Endothelial cell (in vitro differentiated cells): ENCODE data around the gene STK11. TPM values are rescaled to one million over a fixed set of nuclear protein-coding genes. Genes with fewer than 3 reads are reported as not detected.
"Not testable (repeated sequence)": the region's sequence is repeated elsewhere in the genome, so short reads cannot be mapped to it uniquely, and the experiment has no call there.

Experiments
- DNase-seq: peaks from one replicate; pipeline ENCODE4 v3.0.0; 2021; ENCODE audit warnings: low spot score
- H3K27ac Mint-ChIP-seq: one replicate; pipeline ENCODE4 v1.8.0; 2021; ENCODE audit warnings: mixed read lengths, inconsistent platforms; ENCODE audit not compliant: unreplicated experiment
- H3K27me3 Mint-ChIP-seq: one replicate; pipeline ENCODE4 v1.8.0; 2021; ENCODE audit warnings: mild to moderate bottlenecking, moderate library complexity, mixed read lengths, inconsistent platforms; ENCODE audit not compliant: unreplicated experiment
- H3K36me3 Mint-ChIP-seq: one replicate; pipeline ENCODE4 v1.8.0; 2021; ENCODE audit warnings: mild to moderate bottlenecking, low read depth, mixed read lengths, inconsistent platforms; ENCODE audit not compliant: unreplicated experiment
- H3K4me1 Mint-ChIP-seq: one replicate; pipeline ENCODE4 v1.8.0; 2021; ENCODE audit warnings: mild to moderate bottlenecking, mixed read lengths, inconsistent platforms; ENCODE audit not compliant: unreplicated experiment
- H3K4me3 Mint-ChIP-seq: one replicate; pipeline ENCODE4 v1.8.0; 2021; ENCODE audit warnings: mild to moderate bottlenecking, mixed read lengths, inconsistent platforms; ENCODE audit not compliant: unreplicated experiment
- H3K9me3 Mint-ChIP-seq: one replicate; pipeline ENCODE4 v1.8.0; 2021; ENCODE audit warnings: mixed read lengths, inconsistent platforms; ENCODE audit not compliant: unreplicated experiment
- total RNA-seq: library from RNA; stranded (reverse); fragmentation: NEBNext Ultra II Directional; extraction: Animal tissue kit (Norgen Biotek cat#: 25700); gene quantifications from one replicate; pipeline ENCODE4 v1.2.1, GENCODE V29; 2021; ENCODE audit not compliant: unreplicated experiment
- TF ChIP-seq, protein P1 (sequence below): fragments of 200-600 bp; sonication (generic); IDR thresholded peaks from one replicate; pipeline ENCODE4 v1.5.0; 2021; ENCODE audit warnings: antibody characterized with exemption; ENCODE audit not compliant: unreplicated experiment

The STK11 gene
- total RNA-seq, 1 donor from 2014 or later = 63.9 TPM

DNA sequence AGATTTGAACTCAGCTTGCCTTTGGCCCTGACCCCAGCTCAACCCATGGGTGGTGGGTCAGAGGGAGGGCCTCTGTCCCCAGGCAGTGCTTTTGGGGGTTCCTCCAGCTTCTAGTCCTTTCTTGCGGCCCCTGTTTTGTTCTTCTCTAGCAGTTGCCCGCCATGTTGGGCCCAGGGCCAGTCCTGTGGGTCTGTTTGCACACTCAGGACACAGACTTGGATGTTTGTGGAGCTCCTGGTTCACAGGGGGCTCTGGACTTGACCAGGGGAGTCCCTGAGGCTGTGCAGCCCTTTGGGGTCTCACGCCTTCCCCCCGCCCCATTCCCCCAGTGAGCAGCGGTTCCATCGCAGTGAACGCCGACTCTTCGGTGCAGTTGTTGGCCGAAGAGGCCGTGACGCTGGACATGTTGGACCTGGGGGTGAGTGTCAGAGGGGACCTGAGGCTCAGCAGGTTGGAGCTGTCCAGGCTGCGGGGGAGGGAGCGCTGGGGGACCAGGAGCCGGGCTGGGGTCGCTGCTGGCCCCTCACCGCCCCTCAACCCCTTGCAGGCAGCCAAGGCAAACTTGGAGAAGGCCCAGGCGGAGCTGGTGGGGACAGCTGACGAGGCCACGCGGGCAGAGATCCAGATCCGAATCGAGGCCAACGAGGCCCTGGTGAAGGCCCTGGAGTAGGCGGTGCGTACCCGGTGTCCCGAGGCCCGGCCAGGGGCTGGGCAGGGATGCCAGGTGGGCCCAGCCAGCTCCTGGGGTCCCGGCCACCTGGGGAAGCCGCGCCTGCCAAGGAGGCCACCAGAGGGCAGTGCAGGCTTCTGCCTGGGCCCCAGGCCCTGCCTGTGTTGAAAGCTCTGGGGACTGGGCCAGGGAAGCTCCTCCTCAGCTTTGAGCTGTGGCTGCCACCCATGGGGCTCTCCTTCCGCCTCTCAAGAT is 38.5 kb downstream of the STK11 start:
- H3K9me3 Mint-ChIP-seq = no peaks in the 10 kb centered on the region
- peaks cover 7% of the 10 kb centered on the region for H3K4me1 Mint-ChIP-seq
- H3K27me3 Mint-ChIP-seq = peaks cover 18% of the 10 kb centered on the region
- no peak overlapping the region for H3K4me3 Mint-ChIP-seq
- DNase-seq = peak; percentile 90
- no peak overlapping the region for H3K27ac Mint-ChIP-seq
- TF ChIP-seq, protein P1, sequence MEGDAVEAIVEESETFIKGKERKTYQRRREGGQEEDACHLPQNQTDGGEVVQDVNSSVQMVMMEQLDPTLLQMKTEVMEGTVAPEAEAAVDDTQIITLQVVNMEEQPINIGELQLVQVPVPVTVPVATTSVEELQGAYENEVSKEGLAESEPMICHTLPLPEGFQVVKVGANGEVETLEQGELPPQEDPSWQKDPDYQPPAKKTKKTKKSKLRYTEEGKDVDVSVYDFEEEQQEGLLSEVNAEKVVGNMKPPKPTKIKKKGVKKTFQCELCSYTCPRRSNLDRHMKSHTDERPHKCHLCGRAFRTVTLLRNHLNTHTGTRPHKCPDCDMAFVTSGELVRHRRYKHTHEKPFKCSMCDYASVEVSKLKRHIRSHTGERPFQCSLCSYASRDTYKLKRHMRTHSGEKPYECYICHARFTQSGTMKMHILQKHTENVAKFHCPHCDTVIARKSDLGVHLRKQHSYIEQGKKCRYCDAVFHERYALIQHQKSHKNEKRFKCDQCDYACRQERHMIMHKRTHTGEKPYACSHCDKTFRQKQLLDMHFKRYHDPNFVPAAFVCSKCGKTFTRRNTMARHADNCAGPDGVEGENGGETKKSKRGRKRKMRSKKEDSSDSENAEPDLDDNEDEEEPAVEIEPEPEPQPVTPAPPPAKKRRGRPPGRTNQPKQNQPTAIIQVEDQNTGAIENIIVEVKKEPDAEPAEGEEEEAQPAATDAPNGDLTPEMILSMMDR = peak; percentile 74
- H3K36me3 Mint-ChIP-seq = no peaks in the 10 kb centered on the region

DNA sequence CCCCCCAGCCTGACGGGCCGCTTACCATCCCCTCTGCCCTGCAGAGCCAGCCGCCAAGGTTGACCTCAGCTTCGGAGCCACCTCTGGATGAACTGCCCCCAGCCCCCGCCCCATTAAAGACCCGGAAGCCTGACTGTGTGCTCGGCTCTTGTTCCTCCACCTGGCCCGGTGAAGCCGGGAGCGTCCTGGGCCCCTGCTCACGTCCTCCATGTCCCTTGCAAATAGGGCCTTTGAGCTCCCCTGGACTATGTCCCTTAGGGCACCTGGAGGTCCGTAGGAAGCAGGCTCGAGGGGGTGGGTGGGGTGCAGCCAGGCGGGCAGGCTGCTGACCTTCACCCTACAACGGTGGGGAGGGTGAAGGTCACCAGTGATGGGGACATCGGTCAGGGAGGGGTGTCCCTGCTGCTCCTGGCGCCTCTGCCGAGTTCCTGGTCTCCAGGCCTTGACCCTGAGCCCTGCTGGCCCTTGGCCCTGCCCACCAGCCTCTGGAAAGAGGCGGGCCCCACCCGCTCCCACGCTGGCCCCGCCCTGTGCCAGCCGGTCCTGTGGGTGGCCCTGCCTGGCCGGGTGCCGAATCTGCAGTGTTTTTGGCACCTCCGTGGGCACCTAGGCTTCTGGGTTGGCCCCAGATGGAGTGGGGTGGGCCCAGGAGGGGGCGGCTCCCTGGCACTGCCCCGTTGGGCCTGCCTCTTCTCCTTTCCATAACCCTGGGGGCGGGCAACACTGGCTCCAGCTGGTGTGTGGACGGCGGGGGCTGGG is 39.3 kb downstream of the STK11 start:
- H3K4me3 Mint-ChIP-seq = no peak overlapping the region
- TF ChIP-seq, protein P1 = no peak
- peaks cover 7% of the 10 kb centered on the region for H3K4me1 Mint-ChIP-seq
- DNase-seq = no peak
- peaks cover 17% of the 10 kb centered on the region for H3K27me3 Mint-ChIP-seq
- no peaks in the 10 kb centered on the region for H3K36me3 Mint-ChIP-seq
- H3K27ac Mint-ChIP-seq = no peak overlapping the region
- no peaks in the 10 kb centered on the region for H3K9me3 Mint-ChIP-seq

DNA sequence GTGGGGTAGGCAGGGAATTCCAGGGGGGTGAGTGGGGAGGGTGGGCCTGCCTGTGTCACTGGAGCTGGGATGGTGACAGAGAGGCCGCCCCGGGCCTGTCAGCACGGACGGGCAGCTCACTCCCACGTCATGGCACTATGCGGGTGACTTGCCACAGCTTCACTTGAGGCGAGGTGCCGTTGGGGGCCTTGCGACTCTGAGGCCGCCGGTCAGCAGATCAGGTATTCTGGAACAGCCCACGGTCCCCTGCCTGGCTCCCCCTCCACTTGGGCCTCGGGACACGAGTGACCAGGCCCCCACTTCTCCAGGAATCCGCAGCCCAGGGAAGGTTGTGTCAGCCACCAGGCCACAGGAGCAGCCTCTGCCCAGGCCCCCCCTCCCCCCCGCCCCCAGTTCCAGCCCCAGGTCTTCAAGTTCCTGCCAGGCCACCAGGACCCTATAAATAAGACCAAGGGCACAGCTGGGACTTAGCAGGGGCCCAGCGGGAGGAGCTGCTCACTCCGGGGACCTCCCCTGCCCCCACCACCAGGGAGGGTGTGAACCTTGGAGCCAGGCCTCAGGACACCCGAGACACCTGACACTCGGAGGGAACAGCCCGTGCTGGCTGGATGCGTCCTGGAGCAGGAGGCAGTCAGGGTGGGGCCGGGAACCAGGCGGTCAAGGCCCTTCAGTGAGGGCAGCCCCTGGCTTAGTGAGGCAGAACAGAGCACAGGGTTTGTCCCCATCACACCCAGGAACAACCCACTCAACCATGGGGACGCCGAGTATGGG is 40.1 kb downstream of the STK11 start:
- H3K27me3 Mint-ChIP-seq = peaks cover 17% of the 10 kb centered on the region
- TF ChIP-seq, protein P1 = no peak

GRCh38 chr19:1246265-1247087 is 40.9 kb downstream of the STK11 start:
- H3K27ac Mint-ChIP-seq, H3K4me3 Mint-ChIP-seq, H3K4me1 Mint-ChIP-seq: not testable (repeated sequence)

More for the DNA sequence above, 40.1 kb downstream of the STK11 start:
- no peak for DNase-seq
- H3K36me3 Mint-ChIP-seq = no peaks in the 10 kb centered on the region
- no peak overlapping the region for H3K27ac Mint-ChIP-seq
- H3K4me3 Mint-ChIP-seq = no peak overlapping the region
- H3K4me1 Mint-ChIP-seq = peaks cover 7% of the 10 kb centered on the region
- no peaks in the 10 kb centered on the region for H3K9me3 Mint-ChIP-seq

More at GRCh38 chr19:1246265-1247087, 40.9 kb downstream of the STK11 start:
- H3K36me3 Mint-ChIP-seq, DNase-seq, H3K9me3 Mint-ChIP-seq: not testable (repeated sequence)
- peaks cover 17% of the 10 kb centered on the region for H3K27me3 Mint-ChIP-seq
